Upper lobe of left lung (tissue), 4 donors: ENCODE results near the gene CILP2.

Experiments used
- CTCF ChIP-seq, 6 experiments: fragments of 450-650 bp in 4 of 6; fragments of 200-600 bp in 2 of 6; sonication (generic) in 2 of 6; IDR thresholded peaks; one replicate each; pipeline ENCODE4 v1.5.1; 2016 to 2019; ENCODE audit warnings: antibody characterized with exemption in 6 of 6
- POLR2A ChIP-seq, 4 donors: fragments of 450-650 bp; IDR thresholded peaks; one replicate each; pipeline ENCODE4 v1.5.1; 2016 to 2017; ENCODE audit warnings: antibody characterized with exemption in 4 of 4, mild to moderate bottlenecking in 2 of 4

GRCh38 chr19:19587771-19588170, 49.7 kb downstream of the CILP2 start:
- TF ChIP-seq CTCF (IDR thresholded peaks at IDR 0.05) = no peak
- no peak for TF ChIP-seq POLR2A (IDR thresholded peaks at IDR 0.05)
